SH-SY5Y (cell line): ENCODE results near the gene RDH14.

Source experiments
- GATA2 ChIP-seq: IDR thresholded peaks from 2 replicates; pipeline ENCODE4 v1.6.1; 2011; ENCODE audit warnings: mild to moderate bottlenecking, low read depth, low read length
- GATA3 ChIP-seq: IDR thresholded peaks from 2 replicates; pipeline ENCODE4 v1.6.1; 2011; ENCODE audit warnings: low read depth, mild to moderate bottlenecking, low read length, moderate library complexity

RDH14 gene

DNA sequence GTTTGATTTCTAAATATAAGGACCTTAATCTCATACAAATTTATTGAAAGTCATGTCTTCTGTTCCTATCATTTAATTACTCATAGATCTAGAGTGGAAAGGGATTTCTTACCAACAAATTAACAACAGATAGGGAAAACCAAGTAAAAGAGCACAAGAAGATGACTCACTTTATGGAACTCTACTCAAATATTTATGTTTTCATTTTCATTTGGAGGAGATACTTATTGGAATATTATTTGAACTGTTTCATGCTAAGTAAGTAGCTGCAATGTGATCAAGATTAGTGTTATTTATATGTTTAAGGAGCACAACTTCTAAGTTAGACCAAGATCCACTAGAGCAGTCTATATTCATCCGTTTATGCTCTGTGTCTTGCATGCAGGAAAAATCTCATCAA, 27.6 kb upstream of the RDH14 start:
- TF ChIP-seq GATA3 (no peak), GATA2 (no peak)

DNA sequence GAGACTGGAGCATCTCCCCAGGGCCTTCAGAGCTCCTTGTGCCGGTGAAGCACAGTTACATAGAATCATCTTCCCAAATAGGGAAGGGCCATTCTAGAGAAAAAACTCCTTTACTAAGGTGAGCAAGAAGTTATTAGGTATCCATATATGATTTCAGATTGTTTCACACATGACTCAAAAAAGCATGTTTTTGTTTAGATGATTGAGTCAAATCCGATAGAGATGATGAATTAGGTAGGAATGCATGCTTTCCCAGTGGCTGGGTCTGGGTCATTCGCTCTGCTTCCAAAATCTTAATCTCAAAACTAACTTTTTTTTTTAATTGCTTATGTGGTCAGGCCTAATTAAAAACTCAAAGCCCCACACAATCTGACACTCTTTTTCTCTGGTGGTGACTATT, 25.1 kb upstream of the RDH14 start:
- TF ChIP-seq GATA2, result no peak
- no peak for TF ChIP-seq GATA3

DNA sequence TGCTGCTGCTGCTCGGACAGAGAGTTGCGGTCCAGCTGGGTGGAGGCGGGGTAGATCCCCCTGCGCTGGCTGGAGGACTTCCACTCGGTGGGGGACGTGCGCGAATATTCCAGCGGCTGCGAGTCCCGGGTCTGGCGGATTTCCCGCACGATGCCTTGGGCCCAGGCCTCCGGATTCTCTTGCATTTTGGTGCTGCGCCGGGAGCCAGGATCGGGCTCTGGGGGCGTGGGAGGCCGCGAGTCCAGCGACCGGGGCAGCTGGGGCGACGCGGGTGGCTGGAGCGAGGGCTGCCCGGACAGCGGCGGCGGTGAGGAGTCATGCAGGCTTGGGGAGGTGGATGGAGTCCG, 24.1 kb upstream of the RDH14 start:
- TF ChIP-seq GATA2 (no peak), GATA3 (no peak)

DNA sequence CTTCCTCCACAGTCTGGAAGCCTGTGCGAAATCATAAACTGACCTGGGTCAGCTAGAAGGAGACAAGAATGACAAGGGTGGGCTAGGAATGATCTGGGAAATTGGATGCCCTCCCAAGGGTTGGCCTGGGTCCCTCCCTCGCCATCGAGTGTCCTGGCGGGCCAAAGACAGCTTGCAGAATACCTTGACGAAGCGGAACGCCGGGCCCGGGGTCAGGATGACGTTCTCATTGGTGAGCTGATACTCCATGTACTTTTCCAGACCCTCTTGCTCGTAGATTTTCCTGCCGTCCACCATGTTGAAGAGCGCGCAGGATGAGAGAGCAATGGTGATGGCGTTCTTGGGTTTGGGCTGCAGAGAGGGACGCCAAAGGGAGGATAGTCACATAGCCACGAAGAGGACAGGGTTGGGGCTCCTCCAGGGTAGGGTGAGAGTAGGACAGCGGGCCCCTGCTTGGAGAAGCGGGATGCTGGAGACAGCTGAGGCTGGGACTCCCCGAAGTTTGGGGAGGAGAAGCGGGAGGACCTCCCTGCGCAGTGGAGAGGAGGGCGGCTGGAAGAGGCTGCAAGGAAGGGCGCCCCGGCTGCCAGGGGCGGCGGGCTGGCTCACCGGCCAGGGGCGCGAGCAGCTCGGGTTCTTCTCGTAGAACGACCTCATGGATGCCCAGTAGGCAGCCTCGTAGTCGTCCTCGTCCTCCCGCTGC, 23.6 kb upstream of the RDH14 start:
- TF ChIP-seq GATA2, result no peak
- no peak for TF ChIP-seq GATA3

DNA sequence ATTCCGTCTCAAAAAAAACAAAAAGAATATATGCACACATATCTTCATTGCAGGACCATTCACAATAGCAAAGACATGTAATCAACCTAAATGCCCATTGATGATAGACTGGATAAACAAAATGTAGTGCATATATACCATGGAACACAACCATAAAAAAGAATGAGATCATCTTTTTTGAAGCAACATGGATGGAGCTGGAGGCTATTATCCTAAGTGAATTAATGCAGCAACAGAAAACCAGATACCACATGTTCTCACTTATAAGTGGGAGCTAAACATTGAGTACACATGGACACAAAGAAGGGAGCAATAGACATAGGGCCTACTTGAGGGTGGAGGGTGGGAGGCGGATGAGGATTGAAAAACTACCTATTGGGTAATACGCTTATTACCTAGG, 20.2 kb upstream of the RDH14 start:
- TF ChIP-seq GATA3 (no peak), GATA2 (no peak)

DNA sequence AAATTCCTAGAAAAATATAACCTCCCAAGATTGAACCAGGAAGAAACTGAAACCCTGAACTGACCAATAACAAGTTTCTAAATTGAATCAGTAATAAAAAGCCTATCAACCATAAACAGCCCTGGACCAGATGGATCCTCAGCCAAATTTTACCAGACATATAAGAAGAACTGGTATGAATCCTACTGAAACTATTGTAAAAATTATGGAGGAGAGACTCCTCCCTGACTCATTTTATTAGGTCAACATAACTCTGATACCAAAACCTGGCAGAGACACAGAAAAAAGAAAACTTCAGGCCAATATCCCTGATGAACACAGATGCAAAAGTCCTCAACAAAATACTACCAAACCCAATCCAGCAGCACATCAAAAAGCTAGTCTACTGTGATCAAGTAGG, 17.6 kb upstream of the RDH14 start:
- TF ChIP-seq GATA2 (no peak), GATA3 (no peak)

DNA sequence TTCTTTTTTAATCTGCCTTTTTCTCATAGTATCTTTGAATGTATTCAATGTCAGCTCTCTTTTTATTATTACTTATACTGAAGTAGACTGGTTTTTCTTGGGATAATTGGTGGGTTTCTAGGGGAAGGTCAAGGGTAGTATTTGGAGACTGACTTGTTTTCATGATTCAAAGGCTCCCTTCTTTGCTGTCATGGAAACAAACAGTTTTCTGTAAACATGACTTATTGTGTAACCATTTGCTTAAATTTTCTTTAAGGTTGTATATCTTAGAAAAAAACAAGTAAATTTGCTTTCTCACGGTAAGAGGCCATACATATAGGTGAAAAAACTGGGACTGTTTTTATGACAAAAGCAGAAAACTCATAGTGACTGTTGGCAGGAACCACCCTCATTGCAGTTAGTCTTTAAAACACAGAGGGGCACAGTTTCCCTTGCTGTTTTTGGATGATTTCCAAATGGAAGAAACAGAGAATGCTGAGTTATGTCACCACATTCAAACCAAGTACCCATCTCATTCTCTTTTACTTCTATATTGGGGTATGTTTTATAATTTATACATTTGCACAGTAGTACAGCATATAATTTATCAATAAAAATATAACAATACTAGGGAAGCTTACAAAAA, 5.8 kb upstream of the RDH14 start:
- TF ChIP-seq GATA2 (no peak), GATA3 (no peak)

DNA sequence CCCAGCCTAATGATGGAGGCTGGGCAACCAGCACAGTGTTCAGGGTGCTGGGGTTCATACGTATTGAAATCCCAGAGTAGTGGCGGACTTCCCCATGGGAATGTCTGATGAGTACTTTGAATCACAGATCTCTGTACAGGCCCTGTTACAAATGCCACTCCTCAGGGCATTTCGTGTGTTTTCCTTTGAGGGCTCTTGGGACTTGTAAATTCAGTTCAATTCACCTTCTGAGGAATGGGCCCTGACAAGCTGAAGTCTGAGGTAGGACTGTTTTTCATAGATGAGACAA, 288 bp upstream of the RDH14 start:
- no peak for TF ChIP-seq GATA3
- no peak for TF ChIP-seq GATA2

DNA sequence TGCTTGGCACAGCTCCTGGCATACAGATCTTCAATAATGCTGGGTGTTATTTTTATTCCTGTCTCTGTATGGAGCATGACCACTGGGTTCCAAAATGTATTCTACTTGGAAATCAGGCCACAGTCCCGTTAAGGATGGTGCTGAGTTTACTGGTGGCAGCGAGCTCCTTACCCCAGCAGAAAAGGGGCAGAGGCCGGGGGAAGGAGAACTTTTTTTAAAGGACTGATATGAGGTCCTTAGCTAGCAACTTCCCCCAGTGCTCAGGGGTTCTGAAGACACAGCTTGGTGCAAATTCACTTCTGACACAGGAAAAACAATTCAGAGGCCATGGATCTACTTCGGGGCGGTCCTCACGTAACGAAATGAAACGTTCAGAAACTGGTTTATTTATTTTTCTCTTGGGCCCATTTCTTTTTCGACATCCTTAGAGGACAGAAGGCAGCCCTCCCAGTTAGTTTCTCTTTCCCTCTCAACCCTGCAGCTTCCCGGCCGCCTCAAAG, 872 bp downstream of the RDH14 start:
- TF ChIP-seq GATA3 (no peak), GATA2 (no peak)

DNA sequence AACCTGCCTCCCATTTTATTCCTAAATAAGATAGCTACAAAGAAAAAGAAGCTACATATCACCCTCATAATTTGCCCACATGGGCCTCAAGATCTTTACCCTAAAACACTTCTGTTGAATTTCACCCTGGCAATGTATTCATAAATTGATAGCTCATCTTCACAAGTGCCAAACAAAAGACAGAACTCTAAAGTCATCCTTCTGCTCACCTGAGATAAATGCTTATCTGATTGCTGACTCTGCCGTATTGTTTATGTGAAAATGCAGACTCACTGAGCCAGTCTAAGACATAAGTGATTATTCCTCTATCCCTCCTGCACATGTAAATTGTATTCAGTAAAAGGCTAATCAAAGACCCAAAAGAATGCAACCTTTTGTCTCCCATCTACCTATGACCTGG, 2.0 kb downstream of the RDH14 start:
- TF ChIP-seq GATA3 (no peak), GATA2 (no peak)

DNA sequence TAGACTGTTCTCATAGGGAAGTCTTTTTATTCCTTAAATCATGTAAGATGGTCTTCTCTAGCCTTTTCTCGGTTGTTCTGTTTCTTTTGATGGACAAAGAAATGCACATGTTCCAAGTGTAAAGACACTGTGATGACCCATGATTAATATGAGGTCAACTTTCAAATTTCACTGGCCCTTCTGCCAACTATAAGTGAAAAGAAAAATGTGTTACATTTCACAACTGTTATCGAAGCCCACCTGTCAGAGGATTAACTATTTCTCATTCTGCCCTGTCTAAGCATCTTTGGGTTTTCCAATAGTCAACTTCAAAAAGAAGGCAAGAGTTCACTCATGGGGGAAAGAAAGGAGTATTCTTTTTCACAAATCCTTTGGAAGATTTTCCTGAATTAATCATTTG, 3.3 kb downstream of the RDH14 start:
- TF ChIP-seq GATA3 (no peak), GATA2 (no peak)

DNA sequence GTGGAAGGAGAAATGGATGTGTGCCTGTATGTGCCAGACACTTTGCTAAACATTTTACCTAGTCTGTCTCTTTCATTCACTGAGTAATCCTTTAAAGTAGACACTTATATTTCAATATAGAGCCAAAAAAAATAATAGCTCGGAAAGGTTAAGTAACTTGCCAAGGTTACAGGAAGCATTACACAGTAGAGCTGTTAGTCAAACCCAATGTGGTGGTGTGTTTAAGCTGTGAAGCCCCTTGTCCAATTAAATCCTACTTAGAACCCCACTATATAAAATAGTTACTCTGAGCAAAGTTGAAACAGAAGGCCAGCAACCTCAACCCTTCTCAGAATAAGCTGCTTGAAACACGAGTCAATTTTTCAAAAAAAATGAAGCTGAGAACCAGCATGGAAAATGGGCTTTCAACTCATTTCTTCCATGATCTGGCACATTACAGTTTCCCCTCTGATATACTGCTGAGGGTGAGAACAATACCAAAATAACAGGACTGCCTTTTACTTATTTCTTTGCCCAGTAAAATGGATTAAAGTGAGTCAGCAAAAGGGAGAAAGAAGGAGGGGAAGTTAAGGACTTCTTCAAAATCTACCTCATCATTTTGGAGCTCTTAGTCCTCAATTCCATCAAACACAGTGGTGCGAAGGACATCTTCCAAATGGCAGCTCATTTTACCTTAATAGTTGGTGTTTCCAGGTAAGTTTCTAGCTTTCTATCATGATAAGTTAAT, 7.9 kb downstream of the RDH14 start:
- TF ChIP-seq GATA3 (no peak), GATA2 (no peak)

DNA sequence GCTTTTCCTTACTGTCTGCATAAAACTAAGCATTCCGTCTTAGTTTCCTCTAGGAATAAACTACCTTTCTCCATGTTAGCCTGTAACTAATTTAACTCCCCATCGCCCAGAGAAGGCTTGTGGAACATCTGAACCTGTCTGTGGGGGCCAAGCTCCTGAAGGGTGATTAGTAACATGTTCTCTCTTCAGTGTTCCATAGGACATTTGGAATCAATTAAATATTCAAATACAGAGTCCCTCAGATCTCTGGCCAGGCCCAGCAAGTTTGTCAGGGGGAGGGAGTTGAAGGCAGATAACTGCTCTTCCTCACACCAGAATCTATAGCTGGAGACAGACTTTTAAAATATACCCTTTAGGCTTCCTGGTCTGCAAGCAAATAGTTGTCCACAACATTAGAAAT, 8.8 kb downstream of the RDH14 start:
- TF ChIP-seq GATA3, result no peak
- no peak for TF ChIP-seq GATA2

DNA sequence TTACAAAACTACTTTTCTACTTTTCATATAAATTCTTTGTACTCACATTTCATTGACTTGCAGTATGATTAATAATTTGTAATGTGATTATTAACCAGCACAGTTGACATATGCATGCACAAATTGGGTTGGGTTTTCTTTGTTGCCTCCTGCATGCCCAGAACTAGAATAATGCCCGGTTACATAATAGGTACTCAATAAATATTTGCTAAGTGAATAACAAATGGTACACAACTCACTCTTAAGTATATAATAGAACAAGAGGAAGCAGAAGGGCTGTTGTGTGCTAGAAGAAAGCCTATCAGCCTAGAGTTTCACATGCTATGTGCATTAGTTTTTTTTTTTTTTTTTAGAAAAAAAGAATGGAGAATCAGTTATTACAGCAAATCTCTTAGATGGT, 9.3 kb downstream of the RDH14 start:
- TF ChIP-seq GATA2, result no peak
- no peak for TF ChIP-seq GATA3

DNA sequence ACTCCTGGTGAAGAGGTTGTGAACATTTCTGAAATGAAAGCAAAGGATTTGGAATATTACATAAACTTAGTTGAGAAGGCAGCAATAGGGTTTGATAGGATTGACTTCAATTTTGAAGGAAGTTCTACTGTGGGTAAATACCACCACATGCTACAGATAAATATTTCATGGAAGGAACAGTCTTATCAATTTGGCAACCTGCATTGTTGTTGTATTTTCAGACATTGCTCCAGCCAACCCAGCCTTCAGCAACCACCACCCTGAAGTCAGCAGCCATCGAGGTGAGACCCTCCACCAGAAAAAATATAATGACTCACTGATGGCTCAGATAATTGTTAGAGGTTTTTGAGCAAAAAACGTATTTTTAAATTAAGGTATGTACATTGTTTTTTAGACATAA, 10.0 kb downstream of the RDH14 start:
- TF ChIP-seq GATA2 (no peak), GATA3 (no peak)

DNA sequence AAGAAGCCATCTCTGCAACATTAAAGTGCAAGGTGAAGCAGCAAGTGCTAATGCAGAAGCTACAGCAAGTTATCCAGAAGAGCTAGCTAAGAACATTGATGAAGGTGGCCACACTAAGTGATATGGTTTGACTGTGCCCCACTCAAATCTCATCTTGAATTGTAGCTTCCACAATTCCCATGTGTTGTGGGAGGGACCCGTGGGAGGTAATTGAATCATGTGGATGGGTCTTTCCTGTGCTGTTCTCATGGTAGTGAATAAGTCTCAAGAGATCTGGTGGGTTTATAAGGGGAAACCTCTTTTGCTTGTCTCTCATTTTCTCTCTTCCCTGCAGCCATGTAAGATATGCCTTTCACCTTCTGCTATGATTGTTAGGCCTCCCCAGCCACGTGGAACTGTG, 11.4 kb downstream of the RDH14 start:
- no peak for TF ChIP-seq GATA3
- no peak for TF ChIP-seq GATA2
